HepG2 (cell line): ENCODE data around the gene EFNA2. TPM values are rescaled to one million over a fixed set of nuclear protein-coding genes. Genes with fewer than 3 reads are reported as not detected.

ENCODE experiments used
- CSRNP1 ChIP-seq: sonication (generic); formaldehyde crosslinking; IDR thresholded peaks from 2 replicates; pipeline ENCODE4 v1.8.1; 2023; ENCODE audit warnings: mild to moderate bottlenecking, missing genetic modification reagents
- ELF1 ChIP-seq: sonication (generic); formaldehyde crosslinking; IDR thresholded peaks from 2 replicates; pipeline ENCODE4 v1.4.0; 2020; ENCODE audit warnings: missing genetic modification reagents
- HNF1A ChIP-seq, 2 experiments: sonication (generic) in 1 of 2; formaldehyde crosslinking in 1 of 2; IDR thresholded peaks; 2 replicates each; pipeline versions ENCODE4 v1.4.0 to v1.6.1; 2016 to 2020; ENCODE audit warnings: borderline replicate concordance in 1 of 2, low read depth in 1 of 2, mild to moderate bottlenecking in 1 of 2, missing genetic modification reagents in 1 of 2
- MAFK ChIP-seq, 2 experiments: IDR thresholded peaks in 1 of 2; conservative IDR thresholded peaks in 1 of 2; 2 replicates each; pipeline ENCODE4 v1.6.1; 2011; ENCODE audit warnings: improper control_type of control experiment in 2 of 2, low read length in 2 of 2
- PRDM4 ChIP-seq: sonication (generic); formaldehyde crosslinking; IDR thresholded peaks from 2 replicates; pipeline ENCODE4 v1.9.0; 2021; ENCODE audit warnings: missing genetic modification reagents, borderline replicate concordance
- ZBTB40 ChIP-seq, 2 experiments: fragments of 450-650 bp in 1 of 2; sonication (generic) in 1 of 2; formaldehyde crosslinking in 1 of 2; IDR thresholded peaks; 2 replicates each; pipeline versions ENCODE4 v1.6.1 to v1.8.0; 2016 to 2022; ENCODE audit warnings: antibody characterized with exemption in 1 of 2, mild to moderate bottlenecking in 1 of 2, missing genetic modification reagents in 1 of 2
- ZNF335 ChIP-seq: sonication (generic); formaldehyde crosslinking; IDR thresholded peaks from 2 replicates; pipeline ENCODE4 v1.4.0; 2020; ENCODE audit warnings: missing genetic modification reagents
- ZNF775 ChIP-seq: sonication (generic); formaldehyde crosslinking; IDR thresholded peaks from 2 replicates; pipeline ENCODE4 v1.4.0; 2020; ENCODE audit warnings: missing genetic modification reagents, mild to moderate bottlenecking, moderate library complexity, borderline replicate concordance
- polyA plus RNA-seq, 8 experiments: library from polyadenylated mRNA; depleted of rRNA in 3 of 8; stranded (reverse) in 7 of 8; unstranded in 1 of 8; fragments of >200 nt; fragmentation: Illumina TruSeq in 4 of 8; extraction: Trizol in 4 of 8; gene quantifications; 2 replicates each; pipeline versions ENCODE4 v1.2.1 to v1.2.3, GENCODE V29; 2011 to 2016; ENCODE audit warnings: low read depth in 4 of 8, missing spikeins in 1 of 8, mixed read lengths in 1 of 8; ENCODE audit not compliant: insufficient read depth in 1 of 8
- total RNA-seq, 5 experiments: library from RNA; depleted of rRNA; stranded (reverse); fragments of >200 nt; fragmentation: Illumina TruSeq; extraction: Trizol; gene quantifications; 2 replicates each; pipeline ENCODE4 v1.2.3, GENCODE V29; 2016; ENCODE audit warnings: low read depth in 1 of 5

The EFNA2 gene
- total and polyA plus RNA-seq, 2 of the 13 experiments (the other 11 are each of a cell fraction or from before 2014, with no cell fraction given): 6.0 to 9.9 TPM

GRCh38 chr19:1244693-1245451 lies 40.8 kb upstream of the EFNA2 start (continued):
- TF ChIP-seq PRDM4 (no peak), CSRNP1 (no peak), ELF1 (peak; percentile 64), MAFK (conservative IDR thresholded peaks at IDR 0.05 in 1 of 2, IDR thresholded peaks at IDR 0.05 in 1 of 2; ENCODE audit: low read length in 2 of 2) (no peak), ZNF775 (0 out of 2 replicates have a peak, but pooled peaks have one; percentile 10), ZBTB40 (IDR thresholded peaks at IDR 0.05) (no peak), ZBTB40 (CRISPR knock-in tag; IDR thresholded peaks at IDR 0.05) (peak; percentile 38; the same call in 1 of the 2 replicates), HNF1A (IDR thresholded peaks at IDR 0.05; ENCODE audit: low read depth) (0 out of 2 replicates have a peak, but pooled peaks have one; percentile 51), HNF1A (CRISPR knock-in tag; IDR thresholded peaks at IDR 0.05; ENCODE audit: borderline replicate concordance) (peak; percentile 81), ZNF335 (peak; percentile 39; the same call in 1 of the 2 replicates)
